Stimulated activated naive CD8-positive, alpha-beta T cell treated with anti-CD3 and anti-CD28 coated beads, Interleukin-15, amount 100 ng/mL, for 72 hours (primary cell): ENCODE results near the gene CUL5.
"Not testable (repeated sequence)": the region's sequence is repeated elsewhere in the genome, so short reads cannot be mapped to it uniquely, and the experiment has no call there.

Experiments
- ATAC-seq: fragments of 150-1000 bp; cut with Tn5 transposase; 2 replicates; pipeline ENCODE4 v1.10.0; 2021; ENCODE audit warnings: mild to moderate bottlenecking, moderate library complexity
- DNase-seq, 2 donors: peaks; one replicate each; pipeline ENCODE4 v3.0.0; 2021 to 2022
- H3K27ac Mint-ChIP-seq, 2 donors: one replicate each; pipeline ENCODE4 v1.8.0; 2022; ENCODE audit warnings: mild to moderate bottlenecking in 2 of 2, mixed read lengths in 2 of 2, moderate library complexity in 2 of 2
- H3K27me3 Mint-ChIP-seq: one replicate; pipeline ENCODE4 v1.8.0; 2022; ENCODE audit warnings: mixed read lengths
- H3K4me1 Mint-ChIP-seq: one replicate; pipeline ENCODE4 v1.8.0; 2022; ENCODE audit warnings: mild to moderate bottlenecking, mixed read lengths
- H3K4me3 Mint-ChIP-seq, 2 donors: one replicate each; pipeline ENCODE4 v1.8.0; 2022; ENCODE audit warnings: mild to moderate bottlenecking in 2 of 2, mixed read lengths in 2 of 2, moderate library complexity in 1 of 2
- H3K9me3 Mint-ChIP-seq, 2 donors: one replicate each; pipeline ENCODE4 v1.8.0; 2022; ENCODE audit warnings: mixed read lengths in 2 of 2

Gene CUL5

DNA sequence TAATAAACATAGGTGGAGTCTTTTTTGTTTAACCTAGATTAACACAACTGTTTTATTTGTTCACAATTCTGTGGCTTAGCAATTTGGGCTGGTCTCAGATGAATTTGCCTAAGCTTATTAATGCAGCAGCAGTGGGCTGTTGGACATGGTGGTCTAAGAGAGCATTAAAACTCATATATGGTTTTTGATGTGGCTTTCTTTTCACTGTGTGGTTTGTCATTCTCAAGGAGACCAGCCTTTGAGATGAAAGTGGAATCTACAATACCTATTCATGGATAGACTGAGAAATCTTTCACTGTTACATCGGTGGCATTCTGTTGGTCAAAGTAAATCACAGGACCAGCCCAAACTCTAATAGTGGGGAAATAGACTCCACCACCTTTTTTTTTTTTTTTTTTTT lies 39.6 kb downstream of the CUL5 start:
- Mint-ChIP-seq H3K27ac (no peak overlapping the region), H3K27me3 (no peaks in the 10 kb centered on the region), H3K9me3 (no peaks in the 10 kb centered on the region), H3K4me1 (no peaks in the 10 kb centered on the region), H3K4me3 (no peak overlapping the region)
- no peak for DNase-seq
- ATAC-seq = no peak

DNA sequence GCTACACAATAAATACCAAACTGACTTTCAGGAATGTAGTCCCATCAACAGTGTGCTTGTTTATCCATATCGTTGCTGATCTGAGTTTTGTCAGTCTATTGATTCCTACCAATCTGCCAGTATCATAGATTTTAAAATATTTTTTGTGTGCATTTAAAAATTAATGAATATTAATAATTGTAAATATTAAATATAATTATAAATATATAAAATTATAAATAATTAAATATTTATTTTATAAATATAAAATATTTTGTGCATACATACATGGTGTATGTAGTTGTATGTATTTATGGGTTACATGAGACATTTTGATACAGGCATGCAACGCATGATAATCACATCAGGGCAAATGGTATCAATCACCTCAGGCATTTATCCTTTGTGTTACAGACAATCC lies 53.6 kb downstream of the CUL5 start:
- H3K27me3 Mint-ChIP-seq = no peaks in the 10 kb centered on the region
- no peaks in the 10 kb centered on the region for H3K4me1 Mint-ChIP-seq
- ATAC-seq (no peak), DNase-seq (no peak)
- peaks cover 0 to 6% of the 10 kb centered on the region in 2 donors for H3K9me3 Mint-ChIP-seq
- H3K4me3 Mint-ChIP-seq = no peak overlapping the region
- H3K27ac Mint-ChIP-seq = no peak overlapping the region

DNA sequence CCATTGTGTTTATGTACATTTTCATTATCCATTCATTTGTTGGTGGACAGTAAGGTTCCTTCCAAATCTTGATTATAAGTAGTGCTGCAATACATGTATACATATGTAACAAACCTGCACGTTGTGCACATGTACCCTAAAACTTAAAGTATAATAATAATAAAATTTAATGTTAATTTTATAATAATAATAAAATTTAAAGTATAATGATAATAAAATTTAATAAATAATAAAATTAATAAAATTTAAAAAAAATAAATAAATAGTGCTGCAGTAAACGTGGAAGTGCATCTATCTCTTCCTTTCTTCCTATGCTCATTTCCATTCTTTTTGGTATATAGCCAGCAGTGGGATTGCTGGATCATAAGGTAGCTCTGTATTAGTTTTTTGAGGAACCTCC lies 54.7 kb downstream of the CUL5 start:
- Mint-ChIP-seq H3K4me3 (no peak overlapping the region), H3K9me3 (peaks cover 0 to 6% of the 10 kb centered on the region in 2 donors)
- ATAC-seq = no peak

DNA sequence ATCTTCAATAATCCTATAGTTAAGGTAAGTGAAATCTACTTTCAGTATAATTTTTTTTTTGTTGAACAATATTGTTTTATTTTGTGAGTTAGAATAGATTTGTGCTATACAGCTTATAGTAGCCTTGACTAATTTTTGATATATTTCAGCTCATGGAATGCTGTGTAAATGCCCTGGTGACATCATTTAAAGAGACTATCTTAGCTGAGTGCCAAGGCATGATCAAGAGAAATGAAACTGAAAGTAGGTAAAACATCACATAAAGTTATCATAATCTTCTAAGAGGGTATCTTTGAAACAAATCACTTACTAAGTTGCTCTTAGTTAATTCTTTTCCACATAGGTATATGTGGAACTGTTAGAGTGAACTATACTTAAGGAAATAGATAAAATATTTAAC lies 61.2 kb downstream of the CUL5 start:
- Mint-ChIP-seq H3K9me3 (no peaks in the 10 kb centered on the region), H3K27me3 (no peaks in the 10 kb centered on the region), H3K27ac (peak overlapping the region in 1 of 2 donors; percentile 71), H3K4me1 (peaks cover 16% of the 10 kb centered on the region), H3K4me3 (peak overlapping the region in 1 of 2 donors; percentile 15)
- DNase-seq (no peak), ATAC-seq (peak; percentile 80)

More for the DNA sequence above, 54.7 kb downstream of the CUL5 start:
- H3K4me1 Mint-ChIP-seq = no peaks in the 10 kb centered on the region
- H3K27me3 Mint-ChIP-seq = no peaks in the 10 kb centered on the region
- no peak overlapping the region for H3K27ac Mint-ChIP-seq
- DNase-seq = no peak

DNA sequence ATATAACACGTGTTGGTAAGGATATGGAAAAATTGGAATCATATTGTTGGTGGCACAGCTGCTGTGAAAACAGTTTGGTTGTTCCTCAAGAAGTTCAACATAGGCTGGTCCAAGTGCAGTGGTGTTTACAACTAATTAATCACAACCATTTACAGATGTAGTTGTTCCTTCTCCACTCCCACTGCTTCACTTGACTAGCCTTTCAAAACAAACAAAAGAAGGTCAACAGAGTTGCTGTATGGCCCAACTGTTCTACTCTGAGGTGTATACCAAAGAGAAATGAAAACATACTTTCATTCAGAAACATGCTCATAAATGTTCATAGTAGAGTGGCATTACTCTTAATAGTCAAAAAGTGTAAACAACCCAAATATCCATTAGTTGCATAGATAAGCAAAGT lies 76.1 kb downstream of the CUL5 start:
- ATAC-seq (no peak), DNase-seq (no peak)
- no peaks in the 10 kb centered on the region for H3K4me1 Mint-ChIP-seq
- no peaks in the 10 kb centered on the region for H3K9me3 Mint-ChIP-seq
- no peak overlapping the region for H3K4me3 Mint-ChIP-seq
- H3K27me3 Mint-ChIP-seq = no peaks in the 10 kb centered on the region
- peak overlapping the region in 1 of 2 donors; percentile 16 for H3K27ac Mint-ChIP-seq

DNA sequence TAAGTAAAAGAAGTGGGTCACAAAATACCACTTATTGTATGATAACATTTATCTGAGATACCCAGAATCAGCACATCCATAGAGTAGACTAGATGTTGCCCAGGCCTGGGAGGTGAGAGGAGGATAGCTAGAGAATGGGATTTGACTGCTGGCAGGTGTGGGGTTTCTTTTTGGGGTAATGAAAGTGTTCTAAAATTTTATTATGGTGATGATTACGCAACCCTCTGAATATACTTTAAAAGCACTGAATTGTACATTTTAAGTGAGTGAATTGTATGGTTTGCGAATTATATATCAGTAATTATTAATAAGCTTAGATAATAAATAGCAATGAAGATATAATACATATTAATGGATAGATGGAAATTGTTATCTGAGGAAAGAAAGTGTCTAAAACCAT lies 77.0 kb downstream of the CUL5 start:
- DNase-seq (no peak), ATAC-seq (no peak)
- Mint-ChIP-seq H3K9me3 (no peaks in the 10 kb centered on the region), H3K4me3 (no peak overlapping the region), H3K27me3 (no peaks in the 10 kb centered on the region), H3K27ac (no peak overlapping the region), H3K4me1 (no peaks in the 10 kb centered on the region)

DNA sequence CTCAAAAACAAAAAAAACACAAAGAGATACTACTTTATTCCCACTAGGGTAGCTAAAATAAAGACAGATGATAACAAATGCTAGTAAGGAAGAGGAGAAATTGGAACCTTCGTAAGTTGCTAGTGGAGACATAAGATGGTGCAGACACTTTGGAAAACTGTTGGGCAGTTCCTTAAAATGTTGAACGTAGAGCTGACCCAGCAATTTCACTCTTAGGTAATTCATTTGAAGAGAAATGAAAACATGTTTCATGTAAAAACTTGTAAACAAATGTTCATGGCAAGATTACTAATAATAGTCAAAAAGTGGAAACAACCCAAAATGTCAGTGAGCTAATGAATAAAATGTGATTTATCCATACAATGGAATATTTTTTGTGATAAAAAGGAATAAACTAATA lies 83.4 kb downstream of the CUL5 start:
- Mint-ChIP-seq H3K4me3 (no peak overlapping the region), H3K27me3 (no peaks in the 10 kb centered on the region), H3K27ac (no peak overlapping the region), H3K4me1 (no peaks in the 10 kb centered on the region), H3K9me3 (no peaks in the 10 kb centered on the region)
- ATAC-seq (no peak), DNase-seq (no peak)

DNA sequence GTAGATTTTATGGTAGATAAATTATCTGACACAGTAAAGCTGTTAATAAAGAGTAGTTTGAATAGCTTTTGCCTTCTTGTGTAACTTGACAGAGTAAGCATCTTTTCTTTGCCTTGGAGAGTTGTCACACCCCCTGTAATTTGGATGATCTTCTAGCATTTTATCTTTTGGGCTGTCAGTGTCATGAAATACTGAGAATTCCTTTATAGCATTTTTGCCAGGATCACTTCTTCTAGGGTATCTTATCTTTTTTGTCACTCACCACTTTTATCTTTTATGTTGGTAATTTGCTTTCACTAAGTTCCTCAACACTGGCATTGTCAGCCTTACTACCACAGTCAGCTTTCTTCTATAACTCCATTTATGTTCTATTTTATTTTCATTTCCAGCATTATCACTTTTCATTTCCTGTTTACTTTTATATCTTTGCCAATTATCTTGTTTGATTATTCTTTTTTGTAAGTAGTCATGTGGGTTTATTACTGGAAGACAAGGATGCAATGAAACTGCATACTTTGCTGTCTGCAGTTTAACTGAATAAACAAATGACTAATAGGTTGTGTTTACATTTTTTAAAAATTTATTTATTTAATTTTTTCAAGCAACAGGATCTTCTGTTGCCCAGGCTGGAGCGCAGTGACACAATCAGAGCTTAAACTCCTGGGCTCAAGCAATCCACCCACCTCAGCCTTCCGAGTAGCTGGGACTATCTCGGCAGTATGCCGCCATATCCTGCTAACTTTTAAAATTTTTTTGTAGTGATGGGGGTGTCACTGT lies 84.6 kb downstream of the CUL5 start:
- H3K4me1 Mint-ChIP-seq = no peaks in the 10 kb centered on the region
- H3K27ac Mint-ChIP-seq = peak overlapping the region in 1 of 2 donors; percentile 90
- ATAC-seq = no peak
- no peaks in the 10 kb centered on the region for H3K27me3 Mint-ChIP-seq
- no peaks in the 10 kb centered on the region for H3K9me3 Mint-ChIP-seq
- DNase-seq = no peak
- H3K4me3 Mint-ChIP-seq = no peak overlapping the region

DNA sequence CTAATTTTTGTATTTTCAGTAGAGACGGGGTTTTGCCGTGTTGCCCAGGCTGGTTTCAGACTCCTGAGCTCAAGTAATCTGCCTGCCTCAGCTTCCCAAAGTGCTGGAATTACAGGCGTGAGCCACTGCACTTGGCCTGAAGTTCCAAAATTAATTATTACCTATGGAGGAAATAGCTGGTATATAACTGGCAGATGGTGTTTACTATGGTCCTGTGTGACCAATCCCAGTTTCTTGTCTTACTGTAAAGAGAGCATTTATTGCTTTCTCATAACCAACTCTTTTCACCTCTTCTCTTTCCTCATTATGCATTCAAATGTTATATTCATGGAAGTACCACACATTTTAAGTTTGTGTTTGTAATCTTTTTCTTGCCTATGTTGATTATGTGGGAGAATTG lies 88.5 kb downstream of the CUL5 start:
- Mint-ChIP-seq H3K27me3 (no peaks in the 10 kb centered on the region), H3K9me3 (no peaks in the 10 kb centered on the region), H3K27ac (no peak overlapping the region), H3K4me3 (no peak overlapping the region), H3K4me1 (no peaks in the 10 kb centered on the region)
- no peak for DNase-seq
- no peak for ATAC-seq

DNA sequence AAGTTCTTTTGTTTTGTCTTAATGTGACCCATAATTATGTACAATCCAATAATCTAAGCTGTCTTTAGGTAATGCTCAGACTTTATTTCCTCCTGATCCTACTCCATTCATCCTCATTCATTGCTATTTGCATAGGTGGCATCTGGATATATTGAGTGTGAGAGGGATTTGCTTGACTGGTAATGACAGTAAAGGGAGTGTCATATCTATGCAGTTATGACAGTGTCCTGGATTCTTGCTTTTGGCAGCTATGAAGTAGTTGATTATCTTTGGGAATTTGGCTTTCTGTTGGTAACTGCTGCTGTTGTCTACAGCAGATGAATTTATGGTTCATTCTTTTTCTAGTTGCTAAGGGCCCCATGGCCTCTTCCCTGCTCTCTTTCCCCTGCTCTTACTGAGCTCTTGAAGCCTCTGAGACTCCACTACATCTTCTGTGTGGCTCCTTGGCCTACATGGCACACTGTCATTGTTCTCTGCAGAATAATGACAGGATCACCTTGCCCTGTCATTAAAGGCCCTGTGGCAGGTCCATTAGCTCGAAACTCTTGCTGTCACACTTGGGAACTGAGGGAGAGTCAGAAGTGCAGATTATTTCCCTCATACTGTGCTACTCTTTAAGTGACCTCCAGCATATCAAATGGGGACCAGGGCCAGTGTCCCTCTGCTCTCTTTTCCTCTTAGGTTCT lies 92.5 kb downstream of the CUL5 start:
- H3K4me3 Mint-ChIP-seq = no peak overlapping the region
- H3K9me3 Mint-ChIP-seq = no peaks in the 10 kb centered on the region
- no peaks in the 10 kb centered on the region for H3K27me3 Mint-ChIP-seq
- H3K27ac Mint-ChIP-seq = peak overlapping the region; percentile 19 to 65
- H3K4me1 Mint-ChIP-seq = no peaks in the 10 kb centered on the region
- DNase-seq = no peak
- ATAC-seq = no peak

DNA sequence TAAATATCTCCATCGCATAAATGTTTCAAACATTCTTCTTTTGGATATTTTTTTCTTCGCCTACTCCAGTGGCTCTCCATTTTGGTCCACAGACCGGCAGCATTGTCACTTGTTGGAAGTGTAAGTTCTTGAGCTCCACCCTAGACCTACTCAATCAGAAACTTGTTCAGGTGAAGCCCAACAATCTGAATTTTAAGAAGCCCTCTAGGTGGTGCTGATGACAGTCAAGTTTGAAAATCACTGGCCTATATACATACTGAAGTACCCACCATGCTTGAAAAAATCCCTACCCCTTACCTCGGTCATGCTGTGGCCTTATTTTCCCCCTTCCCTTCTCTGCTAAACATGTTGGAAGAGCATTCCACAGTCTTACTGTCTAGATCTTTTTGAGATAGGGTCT lies 102.4 kb downstream of the CUL5 start:
- no peak overlapping the region for H3K27ac Mint-ChIP-seq
- H3K4me1 Mint-ChIP-seq = no peaks in the 10 kb centered on the region
- no peaks in the 10 kb centered on the region for H3K9me3 Mint-ChIP-seq
- ATAC-seq = no peak
- no peaks in the 10 kb centered on the region for H3K27me3 Mint-ChIP-seq
- no peak overlapping the region for H3K4me3 Mint-ChIP-seq
- DNase-seq = no peak

DNA sequence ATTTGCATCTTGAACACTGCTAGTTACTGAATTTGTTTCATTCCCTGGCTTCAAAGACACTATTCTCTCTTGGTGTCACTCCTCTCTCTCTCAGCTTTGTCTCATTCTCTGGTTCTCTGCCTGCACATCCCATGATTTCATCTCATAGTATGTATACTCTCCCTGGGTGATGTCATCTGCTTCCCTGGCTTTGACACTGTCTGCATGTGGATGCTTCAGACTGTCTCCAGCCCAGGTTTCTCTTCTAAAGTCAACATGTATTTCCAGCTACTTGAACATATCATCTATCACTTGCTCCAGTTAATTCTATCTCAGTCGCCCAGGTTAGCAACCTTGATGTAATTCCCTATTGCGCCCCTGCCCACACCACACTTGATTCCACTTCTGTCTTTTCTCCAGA lies 103.4 kb downstream of the CUL5 start:
- H3K27me3 Mint-ChIP-seq = no peaks in the 10 kb centered on the region
- ATAC-seq (no peak), DNase-seq (no peak)
- H3K4me1 Mint-ChIP-seq = no peaks in the 10 kb centered on the region
- no peak overlapping the region for H3K27ac Mint-ChIP-seq
- no peak overlapping the region for H3K4me3 Mint-ChIP-seq
- H3K9me3 Mint-ChIP-seq = no peaks in the 10 kb centered on the region

DNA sequence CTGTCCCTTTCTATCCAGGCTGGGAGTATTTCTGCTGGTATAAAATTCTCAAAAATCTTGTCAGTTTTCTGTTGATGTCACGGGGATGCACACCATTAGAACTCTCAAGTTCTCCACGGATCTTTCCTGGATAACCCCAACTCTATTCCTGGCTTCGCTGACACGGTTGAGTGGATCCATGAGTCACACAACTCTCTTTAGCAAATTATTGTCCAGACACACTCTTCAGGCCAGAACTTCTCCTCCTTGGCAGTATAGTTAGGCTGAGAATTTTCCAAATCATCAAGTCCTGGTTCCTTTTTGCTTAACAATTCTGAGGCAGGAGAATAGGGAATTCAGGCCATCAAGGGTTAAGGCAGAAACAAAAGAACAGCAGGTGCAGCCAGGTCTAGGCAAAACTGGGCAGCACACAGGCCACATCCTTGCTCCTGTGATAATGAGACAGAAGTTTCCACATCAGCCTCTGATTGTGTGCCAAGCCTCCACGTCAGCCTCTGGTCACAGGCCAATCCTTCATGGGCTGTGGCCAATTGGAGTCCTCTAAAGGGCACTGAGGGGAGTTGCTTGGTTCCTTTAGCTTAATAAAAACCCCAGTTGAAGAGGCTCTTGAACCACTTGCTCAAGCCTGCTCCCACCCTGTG lies 106.9 kb downstream of the CUL5 start:
- Mint-ChIP-seq H3K4me1 (peaks cover under 1% of the 10 kb centered on the region), H3K27ac (peak overlapping the region in 1 of 2 donors; percentile 56), H3K27me3 (no peaks in the 10 kb centered on the region), H3K4me3 (no peak overlapping the region), H3K9me3 (no peaks in the 10 kb centered on the region)
- DNase-seq (no peak), ATAC-seq (no peak)

DNA sequence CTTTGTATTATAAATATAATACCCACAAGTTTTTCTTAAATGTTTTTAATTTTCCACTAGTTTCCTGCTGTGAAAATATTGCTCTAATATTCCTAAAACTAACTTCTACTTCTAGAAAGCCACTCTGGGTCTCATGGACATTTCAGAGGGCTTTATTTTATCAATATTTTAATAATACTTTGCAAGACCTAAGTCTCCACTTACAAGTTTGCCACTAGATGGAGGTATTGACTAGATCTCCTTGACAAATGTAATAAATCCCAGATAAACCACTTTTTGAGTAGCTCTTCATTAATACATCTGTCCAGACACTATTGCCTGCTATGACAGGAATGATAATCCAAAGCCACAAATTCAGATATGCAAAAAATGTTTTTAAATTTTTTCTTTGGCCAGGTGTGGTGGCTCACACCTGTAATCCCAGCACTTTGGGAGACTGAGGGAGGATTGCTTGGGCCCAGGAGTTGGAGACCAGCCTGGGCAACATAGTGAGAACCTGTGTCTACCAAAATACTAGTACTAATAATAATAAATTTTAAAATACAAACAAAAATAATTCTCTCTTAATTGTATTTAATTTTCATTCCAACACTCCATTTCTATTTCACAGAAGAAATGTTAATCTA lies 109.2 kb downstream of the CUL5 start:
- no peaks in the 10 kb centered on the region for H3K9me3 Mint-ChIP-seq
- H3K27me3 Mint-ChIP-seq = no peaks in the 10 kb centered on the region
- H3K4me3 Mint-ChIP-seq = no peak overlapping the region
- H3K27ac Mint-ChIP-seq = no peak overlapping the region
- peaks cover 21% of the 10 kb centered on the region for H3K4me1 Mint-ChIP-seq
- DNase-seq = no peak
- no peak for ATAC-seq

DNA sequence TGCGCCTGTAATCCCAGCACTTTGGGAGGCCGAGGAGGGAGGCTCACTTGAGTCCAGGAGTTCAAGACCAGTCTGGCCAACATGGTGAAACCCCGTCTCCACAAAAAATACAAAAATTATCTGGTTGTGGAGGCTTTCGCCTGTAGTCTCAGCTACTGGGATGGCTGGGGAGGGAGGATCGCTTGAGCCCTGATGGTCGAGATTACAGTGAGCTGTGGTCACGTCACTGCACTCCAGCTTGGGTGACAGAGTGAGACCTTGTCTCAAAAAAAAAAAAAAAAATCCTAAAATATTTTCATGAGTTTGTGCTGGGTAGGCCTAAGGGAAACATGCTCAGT lies 112.2 kb downstream of the CUL5 start:
- not testable (repeated sequence) for H3K9me3 Mint-ChIP-seq, H3K27me3 Mint-ChIP-seq, ATAC-seq, DNase-seq
- H3K27ac Mint-ChIP-seq = peak overlapping the region; percentile 69 to 77
- H3K4me1 Mint-ChIP-seq = peaks cover 49% of the 10 kb centered on the region
- H3K4me3 Mint-ChIP-seq = peak overlapping the region; percentile 88 to 92
